HG02642 (cell line): Measurements from ENCODE around the gene CYP8B1.

ENCODE experiments used
- ATAC-seq: cut with Tn5 transposase; IDR thresholded peaks from one replicate; pipeline ENCODE4 v1.9.1; 2021; ENCODE audit warnings: mild to moderate bottlenecking; ENCODE audit not compliant: unreplicated experiment, poor library complexity

The CYP8B1 gene, protein sequence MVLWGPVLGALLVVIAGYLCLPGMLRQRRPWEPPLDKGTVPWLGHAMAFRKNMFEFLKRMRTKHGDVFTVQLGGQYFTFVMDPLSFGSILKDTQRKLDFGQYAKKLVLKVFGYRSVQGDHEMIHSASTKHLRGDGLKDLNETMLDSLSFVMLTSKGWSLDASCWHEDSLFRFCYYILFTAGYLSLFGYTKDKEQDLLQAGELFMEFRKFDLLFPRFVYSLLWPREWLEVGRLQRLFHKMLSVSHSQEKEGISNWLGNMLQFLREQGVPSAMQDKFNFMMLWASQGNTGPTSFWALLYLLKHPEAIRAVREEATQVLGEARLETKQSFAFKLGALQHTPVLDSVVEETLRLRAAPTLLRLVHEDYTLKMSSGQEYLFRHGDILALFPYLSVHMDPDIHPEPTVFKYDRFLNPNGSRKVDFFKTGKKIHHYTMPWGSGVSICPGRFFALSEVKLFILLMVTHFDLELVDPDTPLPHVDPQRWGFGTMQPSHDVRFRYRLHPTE

DNA sequence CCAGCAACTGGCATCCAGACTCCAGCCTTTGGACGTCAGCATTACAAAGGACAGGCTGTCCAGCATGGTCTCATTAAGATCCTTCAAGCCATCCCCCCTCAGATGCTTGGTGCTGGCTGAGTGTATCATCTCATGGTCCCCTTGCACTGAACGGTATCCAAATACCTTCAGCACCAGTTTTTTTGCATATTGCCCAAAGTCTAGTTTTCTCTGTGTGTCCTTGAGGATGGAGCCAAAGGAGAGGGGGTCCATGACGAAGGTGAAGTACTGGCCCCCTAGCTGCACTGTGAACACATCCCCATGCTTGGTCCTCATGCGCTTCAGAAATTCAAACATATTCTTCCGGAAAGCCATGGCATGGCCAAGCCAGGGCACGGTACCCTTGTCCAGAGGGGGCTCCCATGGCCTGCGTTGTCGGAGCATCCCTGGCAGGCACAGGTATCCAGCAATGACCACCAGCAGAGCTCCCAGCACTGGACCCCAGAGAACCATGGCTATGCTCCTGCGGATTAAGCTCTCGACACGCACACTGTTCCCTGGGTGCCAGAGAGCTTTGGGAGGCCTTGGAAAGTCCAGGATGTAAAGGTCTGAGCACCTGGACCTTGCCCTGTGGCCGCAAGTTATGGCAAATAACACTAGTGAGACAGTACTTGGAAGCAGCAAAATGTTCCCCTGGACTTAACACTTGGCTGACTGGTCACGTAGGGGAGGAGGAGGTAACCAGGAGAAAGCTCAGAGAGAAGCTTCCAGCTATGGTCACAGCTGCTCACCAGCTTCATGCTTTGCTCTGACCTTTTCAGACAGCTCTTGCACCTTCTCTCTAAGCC, at the start of gene CYP8B1:
Gene CYP8B1, minus strand, starts transcription at position 555 of the 827 bp plus-strand sequence. Its CDS starts 63 bp downstream, at position 492.
- no peak for ATAC-seq

DNA sequence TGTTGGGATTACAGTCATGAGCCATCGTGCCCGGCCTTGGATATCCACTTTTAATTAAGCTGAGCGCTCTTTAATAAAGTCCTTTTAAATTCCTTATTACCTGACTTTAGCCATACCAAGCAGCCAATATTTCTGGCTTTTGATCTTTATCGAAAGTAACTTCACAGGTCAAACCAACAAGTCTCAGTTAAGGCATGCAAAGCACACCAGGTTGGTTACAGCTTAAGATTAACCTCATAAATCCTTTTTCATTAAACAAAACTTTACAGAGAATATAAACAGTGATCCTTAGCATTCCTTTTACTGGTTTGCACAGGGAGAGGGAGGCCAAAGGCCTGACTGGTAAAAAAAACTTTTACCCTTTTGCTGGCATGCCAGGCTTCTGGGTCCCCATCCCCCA, 47.9 kb upstream of the CYP8B1 start:
- ATAC-seq, result no peak

DNA sequence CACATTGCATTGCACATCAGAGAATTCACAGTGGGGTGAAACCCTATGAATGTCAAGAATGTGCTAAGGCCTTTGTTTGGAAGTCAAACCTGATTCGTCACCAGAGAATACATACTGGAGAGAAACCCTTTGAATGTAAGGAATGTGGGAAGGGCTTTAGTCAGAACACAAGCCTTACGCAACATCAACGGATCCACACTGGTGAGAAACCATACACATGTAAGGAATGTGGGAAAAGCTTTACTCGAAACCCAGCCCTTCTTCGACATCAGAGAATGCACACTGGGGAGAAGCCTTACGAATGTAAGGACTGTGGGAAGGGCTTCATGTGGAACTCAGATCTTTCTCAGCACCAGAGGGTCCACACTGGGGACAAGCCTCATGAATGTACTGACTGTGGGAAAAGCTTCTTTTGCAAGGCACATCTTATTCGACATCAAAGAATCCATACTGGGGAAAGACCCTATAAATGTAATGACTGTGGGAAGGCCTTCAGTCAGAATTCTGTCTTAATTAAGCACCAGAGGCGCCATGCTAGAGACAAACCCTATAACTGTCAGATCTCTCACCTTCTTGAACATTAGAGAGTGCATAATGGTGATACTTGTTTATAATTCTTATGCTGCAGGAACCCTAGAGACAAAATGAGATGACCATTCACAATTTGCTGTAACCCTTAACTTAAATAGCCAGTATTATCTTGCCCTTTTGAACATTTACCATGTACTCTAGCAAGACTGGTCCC, 39.3 kb upstream of the CYP8B1 start:
- ATAC-seq, result no peak

DNA sequence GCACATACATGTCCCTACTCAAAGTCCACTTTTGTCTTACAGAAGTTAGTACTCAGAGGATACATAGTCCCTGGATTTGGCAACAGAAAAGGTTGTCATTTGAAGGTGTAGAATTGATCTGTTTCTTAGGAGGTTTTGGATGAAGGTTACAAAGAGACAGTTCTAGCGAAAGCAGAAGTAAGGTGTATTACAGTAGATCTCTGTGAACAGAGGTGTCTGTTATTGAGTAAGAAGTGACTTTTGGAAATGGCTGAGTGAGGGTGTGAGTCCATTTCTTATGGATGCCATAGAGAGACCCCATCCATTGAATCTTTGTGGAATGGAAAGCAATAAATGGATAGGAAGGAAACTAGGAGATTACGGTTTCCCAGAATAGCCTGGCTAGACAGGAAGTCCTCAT, 35.9 kb upstream of the CYP8B1 start:
- ATAC-seq, result no peak

DNA sequence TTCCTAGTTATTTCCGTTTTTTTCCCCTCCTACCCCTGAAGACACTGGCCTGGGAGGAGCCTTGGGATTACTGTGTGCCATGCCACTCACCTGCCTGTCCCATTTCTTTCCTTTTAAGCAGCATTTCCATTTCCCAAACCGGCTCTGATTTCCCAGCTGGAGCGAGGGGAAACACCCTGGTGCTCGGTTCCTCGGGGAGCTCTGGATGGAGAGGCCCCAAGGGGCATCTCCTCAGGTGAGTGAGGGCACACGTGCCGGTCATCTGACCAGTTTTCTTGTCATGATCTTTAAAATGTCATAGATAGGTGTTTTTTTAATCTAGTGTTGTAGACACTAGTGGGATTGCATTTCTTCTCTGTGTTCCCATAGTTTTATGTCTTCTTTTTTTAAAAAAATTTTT, 33.0 kb upstream of the CYP8B1 start:
- ATAC-seq, result no peak

DNA sequence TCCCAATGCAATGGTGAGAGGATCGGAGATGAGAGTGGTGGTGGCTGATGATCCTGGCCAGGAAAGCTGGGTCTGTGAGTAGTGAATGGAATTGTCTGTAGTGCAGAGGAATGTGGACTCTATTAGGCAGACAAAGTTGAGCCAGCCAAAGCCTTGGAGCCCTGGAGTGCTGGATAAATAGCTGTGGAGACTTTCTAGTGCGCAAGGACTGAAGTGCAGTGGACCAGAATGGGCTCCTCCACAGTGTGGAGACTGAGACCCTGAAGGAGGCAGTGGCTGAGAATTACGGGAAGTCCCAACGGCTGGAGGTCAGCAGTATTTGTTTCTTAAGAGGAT, 31.1 kb upstream of the CYP8B1 start:
- no peak for ATAC-seq

DNA sequence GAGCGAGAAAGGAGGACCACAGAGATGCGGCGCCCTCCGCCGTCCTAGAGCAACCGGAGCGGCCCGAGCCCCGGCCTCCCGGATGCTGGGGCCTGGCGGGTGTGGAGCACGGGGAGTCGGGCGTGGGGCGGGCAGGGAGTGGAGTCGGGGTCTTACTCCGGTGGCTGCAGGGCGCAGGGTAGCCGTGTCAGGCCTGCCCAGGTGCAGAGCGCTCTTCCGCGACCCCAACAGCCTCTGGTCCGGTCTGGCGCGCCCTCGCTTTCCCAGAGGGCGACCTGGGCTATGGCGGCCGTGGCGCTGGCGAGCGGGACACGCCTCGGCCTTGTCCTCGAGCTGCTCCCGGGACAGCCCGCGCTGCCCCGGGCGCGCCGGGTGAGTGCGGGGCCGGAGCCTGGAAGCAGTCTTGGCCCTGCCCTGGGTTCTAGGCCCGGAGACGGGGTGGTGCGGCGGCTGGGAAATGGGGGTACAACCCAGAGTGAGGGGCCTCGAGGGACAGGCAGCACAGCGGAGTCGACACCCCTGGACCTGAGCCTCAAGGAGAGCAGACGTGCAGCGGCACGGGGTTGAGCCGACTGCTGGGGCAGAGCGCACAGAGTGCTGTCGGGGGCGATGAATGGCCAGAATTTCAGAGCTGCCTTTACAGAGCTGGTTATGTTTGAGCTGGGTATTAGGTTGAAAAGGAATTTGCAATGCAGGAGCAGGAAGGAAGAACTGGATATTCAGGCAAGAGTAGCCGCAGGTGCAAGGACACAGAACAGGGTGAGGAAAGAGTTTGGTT, 30.6 kb upstream of the CYP8B1 start, which contains the start of gene ZNF662:
Gene ZNF662, plus strand, starts transcription at position 73 of the 778 bp plus-strand sequence. CDS start 1,973 bp downstream, outside the sequence.
- no peak for ATAC-seq

DNA sequence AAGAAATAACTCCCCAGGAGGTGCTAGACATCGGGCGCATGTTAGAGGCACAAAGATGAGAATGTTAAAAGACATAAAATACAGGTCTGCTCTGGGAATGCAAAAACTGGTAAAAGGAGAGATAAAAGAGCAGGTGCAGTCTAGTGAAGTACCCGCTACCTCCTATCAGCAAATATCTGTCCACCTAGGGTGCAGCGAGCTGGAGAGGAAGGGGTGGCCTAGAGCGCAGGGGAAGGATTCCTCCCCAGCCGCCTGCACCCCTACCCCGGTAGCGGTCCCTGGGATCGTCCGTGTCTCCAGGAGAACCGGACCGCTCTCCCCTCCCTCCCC, 30.0 kb upstream of the CYP8B1 start:
- ATAC-seq, result no peak

DNA sequence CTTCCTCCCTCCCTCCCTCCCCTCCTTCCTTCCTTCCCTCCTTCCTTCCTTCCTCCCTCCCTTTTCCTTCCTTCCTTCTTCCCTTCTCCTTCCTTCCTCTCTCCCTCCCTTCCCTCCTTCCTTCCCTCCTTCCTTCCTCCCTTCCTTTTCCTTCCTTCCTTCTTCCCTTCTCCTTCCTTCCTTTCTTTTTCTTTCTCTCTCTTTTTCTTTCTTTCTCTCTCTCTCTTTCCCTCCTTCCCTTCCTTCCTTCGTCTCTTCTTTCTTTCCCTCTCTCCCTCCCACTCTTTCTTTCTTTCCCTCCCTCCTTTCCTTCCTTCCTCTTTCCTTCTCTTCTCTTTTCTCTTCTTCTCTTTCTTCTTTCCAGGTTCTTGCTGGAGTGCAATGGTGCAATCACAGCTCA, 28.4 kb upstream of the CYP8B1 start:
- ATAC-seq, result no peak

DNA sequence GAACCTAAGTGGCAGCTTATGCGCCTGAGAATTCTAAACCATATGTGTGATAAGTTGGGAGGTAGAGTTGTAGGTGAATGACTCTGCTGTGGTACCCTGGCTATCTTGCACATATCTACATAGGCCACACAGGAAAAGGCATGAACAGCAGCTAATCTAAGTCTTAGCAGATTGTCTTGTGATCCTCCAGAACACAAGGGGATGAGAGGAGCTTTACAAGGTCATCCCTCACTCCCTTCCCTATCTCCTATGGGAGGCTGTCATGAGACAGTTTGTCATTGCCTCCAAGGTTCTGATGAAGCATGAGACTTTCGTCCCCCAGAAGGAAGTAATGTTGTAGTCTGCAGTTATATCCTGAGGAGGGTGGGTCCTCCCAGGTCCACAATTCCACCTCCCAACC, 26.6 kb upstream of the CYP8B1 start:
- no peak for ATAC-seq

DNA sequence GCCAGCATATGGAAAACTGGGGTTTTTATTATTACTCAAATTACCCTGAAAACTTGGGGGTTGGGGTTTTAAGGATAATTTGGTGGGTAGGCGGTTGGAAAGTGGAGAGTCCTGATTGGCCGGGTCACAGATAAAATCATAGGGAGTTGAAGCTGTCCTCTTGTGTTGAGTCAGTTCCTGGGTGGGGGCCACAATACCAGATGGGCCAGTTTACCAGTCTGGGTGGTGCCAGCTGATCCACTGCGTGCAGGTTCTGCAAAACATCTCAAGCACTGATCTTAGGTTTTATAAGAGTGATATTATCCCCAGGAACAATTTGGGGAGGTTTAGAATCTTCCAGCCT, 25.4 kb upstream of the CYP8B1 start:
- no peak for ATAC-seq

DNA sequence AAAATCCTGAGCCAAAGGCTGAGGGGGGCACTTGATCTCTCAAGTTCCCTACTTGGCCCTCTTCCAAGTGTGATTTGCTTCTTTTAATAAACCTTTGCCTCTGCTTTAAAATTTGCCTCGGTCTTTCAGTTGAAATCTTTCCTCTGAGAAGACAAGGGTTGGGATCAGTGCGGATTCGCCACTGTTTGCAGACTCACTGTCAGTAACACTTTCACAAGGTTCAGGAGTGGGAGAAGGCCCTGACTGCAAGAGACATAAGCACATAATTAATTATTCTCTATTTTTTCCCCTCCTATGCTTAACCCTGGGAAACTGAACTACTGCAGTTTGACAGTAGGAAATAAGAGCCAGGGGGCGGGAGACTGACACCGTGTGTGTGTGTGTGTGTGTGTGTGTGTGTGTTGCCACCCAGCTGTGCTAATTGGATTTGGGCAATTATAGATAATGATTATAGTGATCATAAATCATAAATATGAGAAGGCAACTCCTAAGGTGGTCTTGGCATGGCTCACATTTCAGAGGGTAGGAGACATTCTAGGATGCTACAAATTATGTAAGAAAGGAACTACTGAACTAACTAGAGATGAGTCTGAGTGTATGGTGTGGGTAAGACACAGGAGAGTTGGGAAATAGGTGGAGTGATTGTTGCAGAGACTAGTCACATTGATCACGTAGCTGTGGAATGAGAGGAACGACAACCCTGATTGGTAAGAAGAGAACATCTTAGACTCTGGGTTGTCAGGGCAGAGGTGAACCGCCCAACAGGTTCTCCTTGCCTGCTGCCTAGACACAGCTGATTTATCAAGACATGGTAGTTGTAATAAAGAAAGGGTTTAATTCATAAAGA, 24.8 kb upstream of the CYP8B1 start:
- no peak for ATAC-seq

DNA sequence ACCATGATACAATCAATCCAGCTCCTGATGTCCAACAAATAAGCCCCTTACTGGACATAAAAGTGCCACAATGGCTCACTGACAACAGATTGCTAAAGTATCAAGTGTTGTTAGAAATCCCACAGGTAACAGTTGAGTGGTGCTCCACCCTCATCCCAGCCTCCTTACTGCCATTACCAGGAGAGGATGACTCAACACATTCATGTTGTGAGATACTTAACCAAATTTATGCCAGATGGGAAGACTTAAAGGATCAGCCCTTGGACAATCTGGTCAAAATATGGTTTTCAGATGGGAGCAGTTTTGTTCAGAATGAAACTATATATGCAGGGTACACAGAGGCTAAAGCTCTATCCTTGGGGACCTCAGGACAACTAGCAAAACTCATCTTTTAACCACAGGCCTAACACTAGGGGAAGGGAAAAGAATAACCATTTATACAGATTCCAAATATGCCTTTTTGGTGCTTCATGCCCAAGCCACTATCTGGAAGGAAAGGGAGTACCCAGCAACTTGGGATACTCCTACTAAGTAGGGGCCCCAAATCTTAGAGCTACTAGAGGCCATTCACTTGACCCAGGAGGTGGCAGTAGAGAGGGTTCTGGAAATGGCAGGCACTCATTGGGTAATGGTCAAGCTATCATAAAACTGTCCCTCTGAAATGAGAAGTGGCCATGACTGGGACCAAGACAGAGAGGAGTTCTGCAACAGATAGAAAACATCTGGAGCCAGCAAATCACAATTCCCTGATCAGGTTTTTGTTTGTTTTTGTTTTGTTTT, 23.4 kb upstream of the CYP8B1 start:
- ATAC-seq, result no peak

DNA sequence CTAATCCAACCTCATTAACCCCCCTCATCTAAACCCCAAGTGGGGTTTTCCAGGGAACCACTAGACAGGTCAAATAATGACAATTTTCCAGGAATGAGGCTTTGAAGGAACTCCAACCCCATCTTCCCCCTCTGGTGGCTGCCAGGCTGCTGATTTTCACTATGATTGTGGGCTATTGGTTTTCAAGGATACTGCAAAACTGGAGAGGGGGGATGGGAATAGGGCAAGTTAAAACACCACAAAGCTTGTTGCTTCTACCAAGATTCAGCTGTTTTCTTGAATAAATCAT, 19.8 kb upstream of the CYP8B1 start:
- no peak for ATAC-seq

DNA sequence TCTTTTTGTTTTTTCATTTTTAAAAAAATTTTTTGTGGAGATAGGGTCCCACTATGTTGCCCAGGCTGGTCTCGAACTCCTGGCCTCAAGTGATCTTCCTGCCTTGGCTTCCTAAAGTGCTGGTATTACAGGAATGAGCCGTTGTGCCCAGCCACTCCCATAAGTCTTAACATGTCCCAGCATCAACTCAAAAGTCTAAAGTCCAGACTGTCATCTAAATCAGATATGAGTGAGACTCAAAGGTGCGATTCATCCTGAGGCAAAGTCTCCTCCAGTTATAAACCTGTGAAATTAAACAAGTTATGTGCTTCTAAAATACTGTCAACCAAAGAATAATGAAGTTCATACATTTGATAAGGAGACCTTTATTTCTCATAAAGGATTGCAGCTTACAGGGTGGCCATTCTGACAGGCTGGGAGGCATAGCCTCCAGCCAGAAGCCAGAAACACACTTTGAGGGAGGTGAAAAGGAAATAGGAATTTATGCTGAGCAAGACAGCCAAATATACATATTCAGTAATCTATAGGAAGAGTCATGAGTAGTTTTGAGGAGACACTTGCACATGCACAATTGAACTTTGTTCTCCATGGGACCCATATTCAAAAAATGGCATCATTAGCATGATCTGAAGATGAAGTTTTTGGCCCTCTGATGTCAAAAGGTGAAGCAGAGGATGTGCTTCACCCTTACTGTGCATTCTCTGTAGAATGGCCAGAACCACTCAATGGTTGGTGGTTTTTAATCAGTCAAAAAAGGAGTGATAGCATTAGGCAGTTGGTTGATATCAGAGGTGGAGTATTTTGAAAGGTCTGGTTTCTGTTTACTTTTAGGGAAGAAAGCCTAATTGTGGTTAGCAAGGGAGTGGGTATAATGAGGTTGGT, 19.3 kb upstream of the CYP8B1 start:
- no peak for ATAC-seq

DNA sequence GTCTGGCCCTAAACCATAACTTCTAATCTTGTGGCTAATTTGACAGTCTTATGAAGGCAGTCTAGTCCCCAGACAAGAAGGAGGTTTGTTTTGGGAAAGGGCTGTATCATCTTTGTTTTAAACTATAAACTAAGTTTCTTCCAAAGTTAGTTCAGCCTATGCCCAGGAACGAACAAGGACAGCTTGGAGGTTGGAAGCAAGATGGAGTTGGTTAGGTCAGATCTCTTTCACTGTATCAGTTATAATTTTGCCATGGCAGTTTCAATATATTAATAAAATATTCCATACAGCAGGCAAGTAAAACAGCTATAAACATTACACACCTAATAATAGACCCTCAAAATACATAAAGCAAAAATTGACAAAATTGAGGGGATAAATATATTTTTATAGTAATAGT, 17.1 kb upstream of the CYP8B1 start:
- no peak for ATAC-seq

DNA sequence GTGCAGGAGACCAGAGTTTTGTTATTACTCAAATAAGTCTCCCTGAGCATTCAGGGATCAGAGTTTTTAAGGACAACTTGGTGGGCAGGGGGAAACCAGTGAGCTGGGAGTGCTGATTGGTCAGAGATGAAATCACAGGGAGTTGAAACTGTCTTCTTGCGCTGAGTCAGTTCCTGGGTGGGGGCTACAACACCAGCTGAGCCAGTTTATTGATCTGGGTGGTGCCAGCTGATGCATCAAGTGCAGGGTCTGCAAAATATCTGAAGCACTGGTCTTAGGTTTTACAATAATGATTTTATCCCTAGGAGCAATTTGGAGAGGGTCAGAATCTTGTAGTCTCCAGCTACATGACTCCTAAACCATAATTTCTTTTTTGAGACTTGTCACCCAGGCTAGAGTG, 16.5 kb upstream of the CYP8B1 start:
- no peak for ATAC-seq

DNA sequence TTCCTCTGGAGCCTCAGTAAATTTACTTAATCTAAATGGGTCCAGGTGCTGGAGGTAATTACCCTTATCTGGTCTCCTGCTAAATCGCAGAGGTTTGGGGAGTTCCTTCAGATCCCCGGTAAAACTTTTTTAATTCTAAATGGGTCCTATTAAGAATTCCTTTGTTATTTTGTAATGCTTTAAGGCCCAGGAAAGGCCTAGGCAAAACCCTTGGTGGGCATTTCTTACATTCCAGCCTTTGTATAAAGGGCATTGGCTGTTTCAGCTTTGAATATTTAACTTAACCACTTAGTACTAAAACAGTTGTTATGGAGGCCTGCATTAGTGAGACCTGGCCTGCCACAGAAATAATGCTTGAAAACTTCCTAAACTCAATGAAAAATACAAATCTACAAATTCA, 15.4 kb upstream of the CYP8B1 start:
- no peak for ATAC-seq
